GM12891 (cell line): ENCODE measurements around the gene NTNG1.

ENCODE experiments used
- POLR2A ChIP-seq: IDR thresholded peaks from 2 replicates; pipeline ENCODE4 v1.6.1; 2011; ENCODE audit warnings: low read depth, low read length, control low read depth
- POLR2AphosphoS5 ChIP-seq: IDR thresholded peaks from 2 replicates; pipeline ENCODE4 v1.6.1; 2011; ENCODE audit warnings: low read depth, low read length, control low read depth
- POU2F2 ChIP-seq: IDR thresholded peaks from 2 replicates; pipeline ENCODE4 v1.6.1; 2011; ENCODE audit warnings: low read depth, mild to moderate bottlenecking, control low read depth, low read length, moderate library complexity
- TAF1 ChIP-seq: IDR thresholded peaks from 2 replicates; pipeline ENCODE4 v1.6.1; 2011; ENCODE audit warnings: low read depth, low read length, control low read depth

GRCh38 chr1:107532318-107532717 is 391.5 kb downstream of the NTNG1 start:
- no peak for TF ChIP-seq POLR2A
- TF ChIP-seq TAF1: no peak
- no peak for TF ChIP-seq POLR2AphosphoS5
- TF ChIP-seq POU2F2: no peak
